Activated CD4-positive, alpha-beta T cell treated with anti-CD3 and anti-CD28 coated beads, Interleukin-2, amount 10 ng/mL, durations not matched to agents 24 days and 14 days (primary cell): ENCODE results near the gene SMIM15. TPM values are rescaled to one million over a fixed set of nuclear protein-coding genes. Genes with fewer than 3 reads are reported as not detected.
"Not testable (repeated sequence)": the region's sequence is repeated elsewhere in the genome, so short reads cannot be mapped to it uniquely, and the experiment has no call there.

Experiments used
- DNase-seq: peaks from one replicate; pipeline ENCODE4 v3.0.0; 2022
- H3K27ac Mint-ChIP-seq: one replicate; pipeline ENCODE4 v1.8.0; 2022; ENCODE audit warnings: mild to moderate bottlenecking, mixed read lengths
- H3K27me3 Mint-ChIP-seq: one replicate; pipeline ENCODE4 v1.8.0; 2022; ENCODE audit warnings: mixed read lengths
- H3K36me3 Mint-ChIP-seq: one replicate; pipeline ENCODE4 v1.8.0; 2022; ENCODE audit warnings: low read depth, mild to moderate bottlenecking, mixed read lengths
- H3K4me1 Mint-ChIP-seq: one replicate; pipeline ENCODE4 v1.8.0; 2021; ENCODE audit warnings: mixed read lengths
- H3K4me3 Mint-ChIP-seq: one replicate; pipeline ENCODE4 v1.8.0; 2022; ENCODE audit warnings: mild to moderate bottlenecking, moderate library complexity, mixed read lengths
- H3K9me3 Mint-ChIP-seq: one replicate; pipeline ENCODE4 v1.8.0; 2021; ENCODE audit warnings: mixed read lengths
- intact Hi-C: fragments of 100-400 bp; cut with micrococcal nuclease; formaldehyde crosslinking; loops from one replicate; pipeline ENCODE4 v1.15.1; 2023
- total RNA-seq: library from RNA; stranded (reverse); gene quantifications from 2 replicates; pipeline ENCODE4 v1.2.3, GENCODE V29; 2022

The SMIM15 gene
- total RNA-seq: 82.9 and 92.8 TPM in 2 replicates

GRCh38 chr5:61162010-61162831 lies at the start of gene SMIM15:
TSS of gene SMIM15 (minus strand) at chr5:61162468. CDS start at chr5:61160171, 2,297 bp downstream.
- Mint-ChIP-seq H3K27me3 (no peaks in the 10 kb centered on the region), H3K4me1 (peaks cover 32% of the 10 kb centered on the region), H3K27ac (peak within 1 kb of the TSS; percentile 99), H3K4me3 (peak within 1 kb of the TSS; percentile 99), H3K36me3 (peaks cover 49% of the 10 kb centered on the region), H3K9me3 (peaks cover 9% of the 10 kb centered on the region)
- intact Hi-C loops: loop anchor here (1.0 to 10.0 kb wide), 7 partner anchors 40 to 493 kb away; partner anchors contain the start of genes DEPDC1B, ERCC8 and NDUFAF2
- peak; percentile 96 for DNase-seq

GRCh38 chr5:61207884-61208283 lies 45.6 kb upstream of the SMIM15 start:
- Mint-ChIP-seq H3K4me3 (no peak overlapping the region), H3K4me1 (peaks cover 4% of the 10 kb centered on the region), H3K27me3 (peaks cover 4% of the 10 kb centered on the region), H3K9me3 (peaks cover 30% of the 10 kb centered on the region), H3K36me3 (no peaks in the 10 kb centered on the region), H3K27ac (no peak overlapping the region)
- no peak for DNase-seq
- intact Hi-C loops: no loop called here

- Mint-ChIP-seq H3K4me1 (peaks cover 7% of the 10 kb centered on the region), H3K4me3 (no peak overlapping the region), H3K9me3 (peaks cover 25% of the 10 kb centered on the region), H3K36me3 (no peaks in the 10 kb centered on the region), H3K27me3 (peaks cover 4% of the 10 kb centered on the region), H3K27ac (no peak overlapping the region)
- intact Hi-C loops: no loop called here
- DNase-seq: no peak
Observed at GRCh38 chr5:61205013-61205412, 42.7 kb upstream of the SMIM15 start.

- H3K27me3 Mint-ChIP-seq: peaks cover 8% of the 10 kb centered on the region
- intact Hi-C loops: loop anchor here (1.0 to 5.0 kb wide), 3 partner anchors 40 to 126 kb away; partner anchors contain the start of gene SMIM15
- no peak overlapping the region for H3K4me3 Mint-ChIP-seq
- H3K9me3 Mint-ChIP-seq: peaks cover 31% of the 10 kb centered on the region
- peaks cover 6% of the 10 kb centered on the region for H3K4me1 Mint-ChIP-seq
- no peaks in the 10 kb centered on the region for H3K36me3 Mint-ChIP-seq
- DNase-seq: no peak
- H3K27ac Mint-ChIP-seq: no peak overlapping the region
Observed at GRCh38 chr5:61202213-61202612, 39.9 kb upstream of the SMIM15 start.

GRCh38 chr5:61200582-61201155 lies 38.4 kb upstream of the SMIM15 start:
- peaks cover 6% of the 10 kb centered on the region for H3K4me1 Mint-ChIP-seq
- H3K4me3 Mint-ChIP-seq: no peak overlapping the region
- DNase-seq: no peak
- intact Hi-C loops: loop anchor here (5.0 kb wide), 2 partner anchors 38 to 82 kb away; partner anchors contain the start of gene SMIM15
- no peaks in the 10 kb centered on the region for H3K36me3 Mint-ChIP-seq
- peaks cover 10% of the 10 kb centered on the region for H3K27me3 Mint-ChIP-seq
- H3K9me3 Mint-ChIP-seq: peaks cover 28% of the 10 kb centered on the region
- H3K27ac Mint-ChIP-seq: no peak overlapping the region

- H3K4me1 Mint-ChIP-seq: peaks cover 6% of the 10 kb centered on the region
- peaks cover 13% of the 10 kb centered on the region for H3K27me3 Mint-ChIP-seq
- H3K4me3 Mint-ChIP-seq: no peak overlapping the region
- no peak overlapping the region for H3K27ac Mint-ChIP-seq
- peaks cover 24% of the 10 kb centered on the region for H3K9me3 Mint-ChIP-seq
- H3K36me3 Mint-ChIP-seq: no peaks in the 10 kb centered on the region
- no peak for DNase-seq
- intact Hi-C loops: no loop called here
Observed at GRCh38 chr5:61198606-61199005, 36.3 kb upstream of the SMIM15 start.

- H3K4me1 Mint-ChIP-seq, intact Hi-C loops, H3K27ac Mint-ChIP-seq, H3K4me3 Mint-ChIP-seq, DNase-seq, H3K36me3 Mint-ChIP-seq: not testable (repeated sequence)
- H3K9me3 Mint-ChIP-seq: peaks cover 17% of the 10 kb centered on the region
- peaks cover 14% of the 10 kb centered on the region for H3K27me3 Mint-ChIP-seq
Observed at GRCh38 chr5:61187826-61188225, 25.6 kb upstream of the SMIM15 start.

- H3K27me3 Mint-ChIP-seq: peaks cover 14% of the 10 kb centered on the region
- H3K9me3 Mint-ChIP-seq: peaks cover 17% of the 10 kb centered on the region
- H3K4me1 Mint-ChIP-seq, intact Hi-C loops, H3K4me3 Mint-ChIP-seq, H3K36me3 Mint-ChIP-seq, H3K27ac Mint-ChIP-seq, DNase-seq: not testable (repeated sequence)
Observed at GRCh38 chr5:61187352-61187751, 25.1 kb upstream of the SMIM15 start.

GRCh38 chr5:61186634-61187033 lies 24.4 kb upstream of the SMIM15 start:
- H3K4me3 Mint-ChIP-seq: no peak overlapping the region
- H3K4me1 Mint-ChIP-seq: peaks cover under 1% of the 10 kb centered on the region
- intact Hi-C loops: no loop called here
- no peaks in the 10 kb centered on the region for H3K36me3 Mint-ChIP-seq
- peaks cover 8% of the 10 kb centered on the region for H3K27me3 Mint-ChIP-seq
- no peak for DNase-seq
- H3K27ac Mint-ChIP-seq: no peak overlapping the region
- peaks cover 17% of the 10 kb centered on the region for H3K9me3 Mint-ChIP-seq

- no peak for DNase-seq
- Mint-ChIP-seq H3K9me3 (peaks cover 17% of the 10 kb centered on the region), H3K4me3 (no peak overlapping the region), H3K36me3 (no peaks in the 10 kb centered on the region), H3K27ac (no peak overlapping the region), H3K4me1 (peaks cover 5% of the 10 kb centered on the region), H3K27me3 (no peaks in the 10 kb centered on the region)
- intact Hi-C loops: no loop called here
Observed at GRCh38 chr5:61184708-61185107, 22.4 kb upstream of the SMIM15 start.

- peaks cover 17% of the 10 kb centered on the region for H3K9me3 Mint-ChIP-seq
- peaks cover 6% of the 10 kb centered on the region for H3K27me3 Mint-ChIP-seq
- peaks cover 5% of the 10 kb centered on the region for H3K4me1 Mint-ChIP-seq
- H3K36me3 Mint-ChIP-seq: no peaks in the 10 kb centered on the region
- H3K27ac Mint-ChIP-seq: no peak overlapping the region
- DNase-seq: no peak
- intact Hi-C loops: no loop called here
- no peak overlapping the region for H3K4me3 Mint-ChIP-seq
Observed at GRCh38 chr5:61183538-61183937, 21.3 kb upstream of the SMIM15 start.

- Mint-ChIP-seq H3K4me1 (peaks cover 5% of the 10 kb centered on the region), H3K27me3 (peaks cover 6% of the 10 kb centered on the region), H3K36me3 (no peaks in the 10 kb centered on the region), H3K9me3 (peaks cover 11% of the 10 kb centered on the region), H3K27ac (no peak overlapping the region), H3K4me3 (no peak overlapping the region)
- DNase-seq: no peak
- intact Hi-C loops: no loop called here
Observed at GRCh38 chr5:61182449-61182848, 20.2 kb upstream of the SMIM15 start.

- peak overlapping the region; percentile 53 for H3K4me3 Mint-ChIP-seq
- DNase-seq: no peak
Observed at GRCh38 chr5:61180886-61181285, 18.6 kb upstream of the SMIM15 start.

GRCh38 chr5:61178702-61179101 lies 16.4 kb upstream of the SMIM15 start:
- Mint-ChIP-seq H3K36me3 (no peaks in the 10 kb centered on the region), H3K4me3 (no peak overlapping the region), H3K4me1 (peaks cover 5% of the 10 kb centered on the region), H3K27ac (no peak overlapping the region), H3K27me3 (peaks cover 8% of the 10 kb centered on the region), H3K9me3 (no peaks in the 10 kb centered on the region)
- DNase-seq: no peak
- intact Hi-C loops: no loop called here

More at GRCh38 chr5:61180886-61181285, 18.6 kb upstream of the SMIM15 start:
- Mint-ChIP-seq H3K9me3 (no peaks in the 10 kb centered on the region), H3K27ac (no peak overlapping the region), H3K36me3 (no peaks in the 10 kb centered on the region), H3K4me1 (peaks cover 5% of the 10 kb centered on the region), H3K27me3 (peaks cover 6% of the 10 kb centered on the region)
- intact Hi-C loops: no loop called here
